ENCODE results near the gene ABHD2.

Gene ABHD2

DNA sequence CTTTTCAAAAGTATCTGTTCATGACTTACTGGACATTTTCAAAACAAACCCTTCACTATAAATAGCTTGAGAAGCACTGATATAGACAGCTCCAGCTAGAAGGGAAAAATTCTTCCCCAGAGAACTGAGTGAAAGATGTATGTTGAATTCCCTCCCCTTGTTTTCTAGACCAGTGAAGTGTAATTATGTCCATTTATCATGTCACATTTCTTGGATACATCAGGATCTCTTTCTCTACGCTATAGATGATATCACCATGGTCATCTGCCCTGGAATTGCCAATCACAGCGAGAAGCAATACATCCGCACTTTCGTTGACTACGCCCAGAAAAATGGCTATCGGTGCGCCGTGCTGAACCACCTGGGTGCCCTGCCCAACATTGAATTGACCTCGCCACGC lies 66.9 kb downstream of the ABHD2 start:
- Histone ChIP-seq H3K9me3 (ENCODE audit: insufficient read depth, low read length) (no peaks in the 10 kb centered on the region), H3K36me3 (ENCODE audit: insufficient read depth, insufficient read length, low read length) (peaks cover 25% of the 10 kb centered on the region), H3K9ac (ENCODE audit: insufficient read length, low read depth) (no peak overlapping the region), H3K4me1 (ENCODE audit: insufficient read depth, insufficient read length) (no peaks in the 10 kb centered on the region), H3K4me3 (ENCODE audit: insufficient read length, low read depth) (no peak overlapping the region), H3K27me3 (ENCODE audit: insufficient read depth, insufficient read length) (no peaks in the 10 kb centered on the region)
- TF ChIP-seq SUZ12 (IDR thresholded peaks at IDR 0.05; ENCODE audit: extremely low read depth, insufficient read depth, insufficient read length) (no peak), YY1 (IDR thresholded peaks at IDR 0.05; ENCODE audit: insufficient read depth, insufficient read length) (no peak), ZNF274 (IDR thresholded peaks at IDR 0.05; ENCODE audit: low read depth, low read length) (no peak)
- DNase-seq (ENCODE audit: low read depth, low spot score) = no peak

DNA sequence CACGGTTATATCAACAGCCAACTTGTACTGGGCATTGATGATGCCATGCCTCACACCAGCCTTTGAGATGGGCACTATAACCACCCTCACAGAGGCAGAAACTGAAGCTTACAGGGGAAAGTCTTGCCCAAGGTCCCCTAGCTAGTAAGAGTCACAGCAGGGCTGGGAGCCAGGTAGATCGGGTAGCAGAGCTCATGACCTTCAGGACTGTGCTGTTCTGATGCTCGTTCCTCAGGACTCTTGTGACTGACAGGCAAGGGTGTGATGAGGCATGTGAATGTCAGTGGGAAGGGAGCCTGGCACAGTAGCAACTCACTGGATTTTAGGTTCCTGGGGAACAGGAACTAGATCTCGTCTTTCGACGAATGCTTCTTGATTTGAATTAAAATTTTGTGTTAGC lies 67.4 kb downstream of the ABHD2 start:
- DNase-seq (ENCODE audit: low read depth, low spot score) = no peak
- Histone ChIP-seq H3K27me3 (ENCODE audit: insufficient read depth, insufficient read length) (no peaks in the 10 kb centered on the region), H3K36me3 (ENCODE audit: insufficient read depth, insufficient read length, low read length) (peaks cover 25% of the 10 kb centered on the region), H3K4me3 (ENCODE audit: insufficient read length, low read depth) (no peak overlapping the region), H3K4me1 (ENCODE audit: insufficient read depth, insufficient read length) (no peaks in the 10 kb centered on the region), H3K9me3 (ENCODE audit: insufficient read depth, low read length) (no peaks in the 10 kb centered on the region), H3K9ac (ENCODE audit: insufficient read length, low read depth) (no peak overlapping the region)
- TF ChIP-seq ZNF274 (IDR thresholded peaks at IDR 0.05; ENCODE audit: low read depth, low read length) = no peak
- TF ChIP-seq YY1 (IDR thresholded peaks at IDR 0.05; ENCODE audit: insufficient read depth, insufficient read length) = no peak
- no peak for TF ChIP-seq SUZ12 (IDR thresholded peaks at IDR 0.05; ENCODE audit: extremely low read depth, insufficient read depth, insufficient read length)

DNA sequence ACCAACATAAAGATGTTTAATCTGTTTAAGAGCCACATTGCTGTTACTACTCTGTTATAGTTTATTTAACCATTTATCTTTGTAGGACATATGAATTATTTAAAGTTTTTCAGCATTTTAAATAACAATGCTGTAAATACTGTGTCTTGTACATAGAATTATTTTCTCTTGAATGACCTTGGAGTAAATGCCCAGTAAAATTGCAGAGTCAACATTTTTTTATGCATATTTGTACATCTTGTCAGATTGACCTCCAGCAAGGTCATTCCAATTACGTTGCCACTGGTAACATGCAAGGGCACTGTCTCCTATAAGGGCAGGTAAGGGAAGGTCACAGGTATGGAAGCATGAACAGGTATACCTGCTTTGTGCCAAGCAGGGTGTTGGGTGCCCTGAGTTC lies 68.8 kb downstream of the ABHD2 start:
- H3K36me3 ChIP-seq (ENCODE audit: insufficient read depth, insufficient read length, low read length) = peaks cover 20% of the 10 kb centered on the region

GRCh38 chr15:89157918-89158564 lies 69.8 kb downstream of the ABHD2 start:
- Histone ChIP-seq H3K27me3 (ENCODE audit: insufficient read depth, insufficient read length) (no peaks in the 10 kb centered on the region), H3K36me3 (ENCODE audit: insufficient read depth, insufficient read length, low read length) (peaks cover 15% of the 10 kb centered on the region), H3K4me1 (ENCODE audit: insufficient read depth, insufficient read length) (no peaks in the 10 kb centered on the region), H3K4me3 (ENCODE audit: insufficient read length, low read depth) (no peak overlapping the region), H3K9ac (ENCODE audit: insufficient read length, low read depth) (no peak overlapping the region), H3K9me3 (ENCODE audit: insufficient read depth, low read length) (no peaks in the 10 kb centered on the region)
- TF ChIP-seq SUZ12 (IDR thresholded peaks at IDR 0.05; ENCODE audit: extremely low read depth, insufficient read depth, insufficient read length) = no peak
- no peak for TF ChIP-seq YY1 (IDR thresholded peaks at IDR 0.05; ENCODE audit: insufficient read depth, insufficient read length)
- TF ChIP-seq ZNF274 (IDR thresholded peaks at IDR 0.05; ENCODE audit: low read depth, low read length) = no peak
- no peak for DNase-seq (ENCODE audit: low read depth, low spot score)

More for the DNA sequence above, 68.8 kb downstream of the ABHD2 start:
- DNase-seq (ENCODE audit: low read depth, low spot score) = no peak
- Histone ChIP-seq H3K9ac (ENCODE audit: insufficient read length, low read depth) (no peak overlapping the region), H3K27me3 (ENCODE audit: insufficient read depth, insufficient read length) (no peaks in the 10 kb centered on the region), H3K4me3 (ENCODE audit: insufficient read length, low read depth) (no peak overlapping the region), H3K4me1 (ENCODE audit: insufficient read depth, insufficient read length) (no peaks in the 10 kb centered on the region), H3K9me3 (ENCODE audit: insufficient read depth, low read length) (no peaks in the 10 kb centered on the region)
- TF ChIP-seq SUZ12 (IDR thresholded peaks at IDR 0.05; ENCODE audit: extremely low read depth, insufficient read depth, insufficient read length) (no peak), ZNF274 (IDR thresholded peaks at IDR 0.05; ENCODE audit: low read depth, low read length) (no peak), YY1 (IDR thresholded peaks at IDR 0.05; ENCODE audit: insufficient read depth, insufficient read length) (no peak)

DNA sequence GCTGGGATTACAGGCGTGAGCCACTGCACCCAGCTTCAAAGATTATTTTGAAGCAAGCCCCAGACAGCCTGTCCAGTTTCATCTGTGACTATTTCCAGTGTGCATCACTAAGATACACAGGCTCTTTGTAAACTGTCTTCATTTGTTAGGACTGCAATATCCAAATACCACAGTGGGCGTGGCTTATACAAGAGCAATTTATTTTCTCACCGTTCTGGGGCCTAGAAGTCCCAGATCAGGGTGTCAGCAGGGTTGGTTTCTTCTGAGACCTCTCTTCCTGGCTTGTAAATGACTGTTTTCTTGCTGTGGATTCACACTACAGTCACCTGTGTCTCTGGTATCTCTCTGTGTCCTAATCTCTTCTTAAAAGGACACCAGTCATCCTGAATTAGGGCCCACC lies 73.4 kb downstream of the ABHD2 start:
- no peak for TF ChIP-seq ZNF274 (IDR thresholded peaks at IDR 0.05; ENCODE audit: low read depth, low read length)
- no peak for TF ChIP-seq SUZ12 (IDR thresholded peaks at IDR 0.05; ENCODE audit: extremely low read depth, insufficient read depth, insufficient read length)
- no peak for TF ChIP-seq YY1 (IDR thresholded peaks at IDR 0.05; ENCODE audit: insufficient read depth, insufficient read length)

DNA sequence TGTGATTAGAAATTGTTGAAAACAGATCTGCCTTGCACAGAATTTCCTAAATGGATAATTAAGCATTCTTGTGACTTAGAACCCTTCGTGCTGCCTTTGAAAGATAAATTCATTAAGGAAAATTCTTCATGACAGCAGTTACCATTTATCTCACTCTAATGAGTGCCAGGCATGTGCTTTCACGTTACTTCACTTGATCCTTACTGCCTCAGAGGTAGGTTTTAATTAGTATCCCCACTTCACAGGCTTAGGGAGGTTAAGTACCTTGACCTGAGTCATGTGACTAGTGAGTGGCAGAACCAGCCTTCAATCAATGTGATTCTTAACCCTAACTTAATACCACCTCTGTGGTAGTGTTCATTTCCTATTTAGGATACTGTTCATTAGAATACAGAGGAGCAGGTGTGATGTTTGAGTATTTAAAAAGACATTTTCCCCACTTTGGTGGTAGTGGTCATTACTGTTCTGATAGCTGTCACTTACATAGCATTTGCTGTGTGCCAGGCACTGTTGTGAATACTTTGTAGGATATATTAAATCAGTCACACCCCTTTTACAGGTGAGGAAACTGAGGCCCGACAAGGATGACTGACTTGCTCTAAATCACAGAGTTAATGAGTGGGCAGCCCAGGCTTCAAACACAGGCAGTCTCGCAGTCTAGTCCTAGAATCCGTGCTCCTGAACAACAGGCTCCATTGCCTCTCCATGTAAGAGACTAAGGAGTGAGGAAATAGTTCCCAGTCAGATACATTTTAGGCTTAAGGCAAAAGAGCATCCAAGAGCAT lies 75.2 kb downstream of the ABHD2 start:
- Histone ChIP-seq H3K9me3 (ENCODE audit: insufficient read depth, low read length) (no peaks in the 10 kb centered on the region), H3K4me3 (ENCODE audit: insufficient read length, low read depth) (no peak overlapping the region), H3K9ac (ENCODE audit: insufficient read length, low read depth) (no peak overlapping the region), H3K36me3 (ENCODE audit: insufficient read depth, insufficient read length, low read length) (no peaks in the 10 kb centered on the region), H3K4me1 (ENCODE audit: insufficient read depth, insufficient read length) (peaks cover 2% of the 10 kb centered on the region), H3K27me3 (ENCODE audit: insufficient read depth, insufficient read length) (no peaks in the 10 kb centered on the region)
- no peak for DNase-seq (ENCODE audit: low read depth, low spot score)
- TF ChIP-seq SUZ12 (IDR thresholded peaks at IDR 0.05; ENCODE audit: extremely low read depth, insufficient read depth, insufficient read length) (no peak), YY1 (IDR thresholded peaks at IDR 0.05; ENCODE audit: insufficient read depth, insufficient read length) (no peak), ZNF274 (IDR thresholded peaks at IDR 0.05; ENCODE audit: low read depth, low read length) (no peak)

More for the DNA sequence above, 73.4 kb downstream of the ABHD2 start:
- Histone ChIP-seq H3K27me3 (ENCODE audit: insufficient read depth, insufficient read length) (no peaks in the 10 kb centered on the region), H3K4me3 (ENCODE audit: insufficient read length, low read depth) (no peak overlapping the region), H3K36me3 (ENCODE audit: insufficient read depth, insufficient read length, low read length) (peaks cover 5% of the 10 kb centered on the region), H3K9ac (ENCODE audit: insufficient read length, low read depth) (no peak overlapping the region), H3K4me1 (ENCODE audit: insufficient read depth, insufficient read length) (no peaks in the 10 kb centered on the region), H3K9me3 (ENCODE audit: insufficient read depth, low read length) (no peaks in the 10 kb centered on the region)
- DNase-seq (ENCODE audit: low read depth, low spot score) = no peak

- Histone ChIP-seq H3K9me3 (ENCODE audit: insufficient read depth, low read length) (no peaks in the 10 kb centered on the region), H3K27me3 (ENCODE audit: insufficient read depth, insufficient read length) (no peaks in the 10 kb centered on the region), H3K4me1 (ENCODE audit: insufficient read depth, insufficient read length) (peaks cover 2% of the 10 kb centered on the region), H3K9ac (ENCODE audit: insufficient read length, low read depth) (no peak overlapping the region), H3K36me3 (ENCODE audit: insufficient read depth, insufficient read length, low read length) (no peaks in the 10 kb centered on the region), H3K4me3 (ENCODE audit: insufficient read length, low read depth) (no peak overlapping the region)
- DNase-seq (ENCODE audit: low read depth, low spot score) = no peak
- TF ChIP-seq YY1 (IDR thresholded peaks at IDR 0.05; ENCODE audit: insufficient read depth, insufficient read length) (no peak), SUZ12 (IDR thresholded peaks at IDR 0.05; ENCODE audit: extremely low read depth, insufficient read depth, insufficient read length) (no peak), ZNF274 (IDR thresholded peaks at IDR 0.05; ENCODE audit: low read depth, low read length) (no peak)
Measured at GRCh38 chr15:89164712-89165211, 76.5 kb downstream of the ABHD2 start.

All from NT2/D1 (cell line).